ENCODE results near the gene SLC44A1. TPM values are rescaled to one million over a fixed set of nuclear protein-coding genes. Genes with fewer than 3 reads are reported as not detected.

The SLC44A1 gene
- polyA plus RNA-seq, 2 of the 4 experiments (the other 2 are of a cell fraction): 19.6 to 27.2 TPM

GRCh38 chr9:105220451-105220850, 24.0 kb upstream of the SLC44A1 start:
- FAIRE-seq (no peak), DNase-seq (ENCODE audit: low read depth in 1 of 2, low spot score in 1 of 2) (no peak), ATAC-seq (no peak)
- no peak overlapping the region for H3K4me2 ChIP-seq
- no peak overlapping the region for H3K27ac ChIP-seq
- no peak overlapping the region for H3K4me3 ChIP-seq
- TF ChIP-seq NFE2L2 (conservative IDR thresholded peaks at IDR 0.05; ENCODE audit: low read length): no peak
- peaks cover 22% of the 10 kb centered on the region for H3K9me3 ChIP-seq
- H3K4me1 ChIP-seq: peaks cover 9% of the 10 kb centered on the region; the same call in 1 of the 3 replicates
- CTCF ChIA-PET: interaction anchor here (0.8 to 1.5 kb wide), 2 partner anchors 24 to 195 kb away, joined by 3 read pairs; partner anchors contain the start of gene SLC44A1
- POLR2A ChIA-PET: no interaction called here
- WGBS (ENCODE audit: missing lambda C conversion rate): 92% methylated on average over 3 of the region's 3 CpGs

- DNase-seq (ENCODE audit: low read depth in 1 of 2, low spot score in 1 of 2) (no peak), ATAC-seq (no peak), FAIRE-seq (no peak)
- no peak overlapping the region for H3K4me2 ChIP-seq
- no peak overlapping the region for H3K4me3 ChIP-seq
- H3K4me1 ChIP-seq: no peaks in the 10 kb centered on the region
- H3K9me3 ChIP-seq: peaks cover 28% of the 10 kb centered on the region
- 42% methylated on average over 2 of the region's 2 CpGs for WGBS (ENCODE audit: missing lambda C conversion rate)
- ChIA-PET CTCF (interaction anchor here (0.9 kb wide), 1 partner anchor 56 kb away, joined by 3 read pairs; no protein-coding TSS in a partner anchor), POLR2A (no interaction called here)
- H3K27ac ChIP-seq: no peak overlapping the region
- TF ChIP-seq E2F6 (IDR thresholded peaks at IDR 0.05; ENCODE audit: borderline replicate concordance, low read depth) (no peak), MAZ (IDR thresholded peaks at IDR 0.05; ENCODE audit: borderline replicate concordance, low read depth, low read length) (no peak), MYC (IDR thresholded peaks at IDR 0.05; ENCODE audit: borderline replicate concordance, low read length) (no peak), CHD4 (IDR thresholded peaks at IDR 0.05; ENCODE audit: borderline replicate concordance) (no peak), REST (IDR thresholded peaks at IDR 0.05) (no peak), NFE2L2 (conservative IDR thresholded peaks at IDR 0.05; ENCODE audit: low read length) (no peak), HOXB13 (CRISPR knock-in tag; IDR thresholded peaks at IDR 0.05; ENCODE audit: low read depth) (no peak), CTCF (IDR thresholded peaks at IDR 0.05) (no peak), EP300 (IDR thresholded peaks at IDR 0.05) (no peak), CBX8 (IDR thresholded peaks at IDR 0.05) (no peak), KDM5A (IDR thresholded peaks at IDR 0.05) (no peak), ZNF302 (CRISPR knock-in tag; IDR thresholded peaks at IDR 0.05) (no peak), EHMT2 (IDR thresholded peaks at IDR 0.05; ENCODE audit: low read depth) (no peak), HDAC2 (IDR thresholded peaks at IDR 0.05) (no peak), JUN (IDR thresholded peaks at IDR 0.05) (no peak), PBX3 (IDR thresholded peaks at IDR 0.05) (no peak), ELK1 (IDR thresholded peaks at IDR 0.05; ENCODE audit: low read depth, low read length) (no peak), RNF2 (IDR thresholded peaks at IDR 0.05; ENCODE audit: borderline replicate concordance, low read depth) (no peak), USF2 (IDR thresholded peaks at IDR 0.05) (no peak)
Measured at GRCh38 chr9:105223544-105224140, 20.8 kb upstream of the SLC44A1 start.
